ENCODE measurements around the gene SLC29A4.
"Not testable (repeated sequence)": the region's sequence is repeated elsewhere in the genome, so short reads cannot be mapped to it uniquely, and the experiment has no call there.

DNA sequence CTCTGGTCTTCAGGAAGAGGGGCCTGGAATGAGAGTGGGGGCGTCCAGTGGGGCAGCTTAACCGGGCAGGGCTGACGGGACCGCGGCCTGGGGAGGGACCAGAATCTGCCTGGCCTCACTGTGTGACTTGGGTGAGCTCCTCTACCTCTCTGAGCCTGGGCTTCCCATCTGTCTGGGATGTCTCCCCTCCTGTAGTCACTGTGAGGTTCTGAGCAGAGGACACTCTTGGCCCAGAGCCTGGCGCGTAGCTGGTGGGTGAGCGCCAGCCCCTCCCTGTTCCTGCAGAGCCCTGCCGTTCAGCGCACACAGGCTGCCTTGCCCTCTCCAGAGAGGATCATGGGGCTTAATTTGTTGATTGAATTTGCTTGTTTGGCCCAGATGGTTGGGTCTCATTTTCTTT is 7.2 kb upstream of the SLC29A4 start:
- TF ChIP-seq POLR2AphosphoS5 (IDR thresholded peaks at IDR 0.05; ENCODE audit: low read depth, low read length); MAX (IDR thresholded peaks at IDR 0.05; ENCODE audit: low read depth); EZH2phosphoT487 (IDR thresholded peaks at IDR 0.05; ENCODE audit: borderline replicate concordance, low read depth); FOSL2 (IDR thresholded peaks at IDR 0.05; ENCODE audit: borderline replicate concordance, low read depth): not testable (repeated sequence)
- TF ChIP-seq, protein P1, sequence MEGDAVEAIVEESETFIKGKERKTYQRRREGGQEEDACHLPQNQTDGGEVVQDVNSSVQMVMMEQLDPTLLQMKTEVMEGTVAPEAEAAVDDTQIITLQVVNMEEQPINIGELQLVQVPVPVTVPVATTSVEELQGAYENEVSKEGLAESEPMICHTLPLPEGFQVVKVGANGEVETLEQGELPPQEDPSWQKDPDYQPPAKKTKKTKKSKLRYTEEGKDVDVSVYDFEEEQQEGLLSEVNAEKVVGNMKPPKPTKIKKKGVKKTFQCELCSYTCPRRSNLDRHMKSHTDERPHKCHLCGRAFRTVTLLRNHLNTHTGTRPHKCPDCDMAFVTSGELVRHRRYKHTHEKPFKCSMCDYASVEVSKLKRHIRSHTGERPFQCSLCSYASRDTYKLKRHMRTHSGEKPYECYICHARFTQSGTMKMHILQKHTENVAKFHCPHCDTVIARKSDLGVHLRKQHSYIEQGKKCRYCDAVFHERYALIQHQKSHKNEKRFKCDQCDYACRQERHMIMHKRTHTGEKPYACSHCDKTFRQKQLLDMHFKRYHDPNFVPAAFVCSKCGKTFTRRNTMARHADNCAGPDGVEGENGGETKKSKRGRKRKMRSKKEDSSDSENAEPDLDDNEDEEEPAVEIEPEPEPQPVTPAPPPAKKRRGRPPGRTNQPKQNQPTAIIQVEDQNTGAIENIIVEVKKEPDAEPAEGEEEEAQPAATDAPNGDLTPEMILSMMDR (IDR thresholded peaks at IDR 0.05), result not testable (repeated sequence)
